ENCODE results near the gene PTPN11. TPM values are rescaled to one million over a fixed set of nuclear protein-coding genes. Genes with fewer than 3 reads are reported as not detected.

PTPN11 gene
- total and polyA plus RNA-seq, 2 donors (not counting 3 experiments of a cell fraction or from before 2014, with no cell fraction given) = 36.5 to 107 TPM

GRCh38 chr12:112419297-112420133 is 768 bp downstream of the PTPN11 start:
- POLR2A ChIA-PET = no interaction called here
- TSS peak; percentile 46 for BruUV-seq (replicated peaks)
- Histone ChIP-seq H4K20me1 (replicated peaks; ENCODE audit: control insufficient read depth, extremely low read depth, insufficient read depth, low read length) (peaks cover 10% of the 10 kb centered on the region), H3K79me2 (ENCODE audit: control insufficient read depth, insufficient read depth, low read length) (peaks cover 55% of the 10 kb centered on the region), H3K9me3 (replicated peaks; ENCODE audit: control insufficient read depth, insufficient read depth, low read length) (no peaks in the 10 kb centered on the region), H3K27ac (ENCODE audit: insufficient read depth, low read depth, low read length) (peak overlapping the region; percentile 91), H3K27me3 (ENCODE audit: control insufficient read depth in 2 of 2, insufficient read depth in 2 of 2, low read length in 2 of 2) (no peaks in the 10 kb centered on the region), H3K9ac (replicated peaks; ENCODE audit: extremely low read depth, insufficient read depth, low read length) (peak overlapping the region; percentile 98), H3K4me1 (ENCODE audit: control insufficient read depth, extremely low read depth, insufficient read depth, low read length) (peaks cover 21% of the 10 kb centered on the region), H3K4me2 (ENCODE audit: insufficient read depth, low read length) (peak overlapping the region; percentile 98), H2AFZ (ENCODE audit: low read depth, low read length) (peak overlapping the region; percentile 39), H3K9me1 (replicated peaks; ENCODE audit: control insufficient read depth, extremely low read depth, insufficient read depth, low read length) (no peaks in the 10 kb centered on the region), H3K36me3 (ENCODE audit: control insufficient read depth in 2 of 2, extremely low read depth in 1 of 2, insufficient read depth in 2 of 2, low read length in 2 of 2) (no peaks in the 10 kb centered on the region), H3K4me3 (replicated peaks in 1 of 3; ENCODE audit: insufficient read depth in 1 of 3, low read depth in 1 of 3, low read length in 3 of 3) (peak overlapping the region; percentile 47 to 98 (median 78))
- dilution Hi-C loops (cut with MboI; ENCODE audit: extremely low pct_ligation_motif_present, low sequenced_read_pairs) = no loop called here
- CTCF ChIA-PET = no interaction called here
- intact Hi-C loops (cut with micrococcal nuclease) = loop anchor here (10.0 kb wide), 1 partner anchor 575 kb away; the partner anchor contains the start of gene MAPKAPK5
- peak; percentile 2 for TF ChIP-seq POLR2A (IDR thresholded peaks at IDR 0.05; ENCODE audit: low read depth, low read length)
- TF ChIP-seq EZH2 (IDR thresholded peaks at IDR 0.05; ENCODE audit: borderline replicate concordance, low read depth, low read length, severe bottlenecking) = no peak
- peak; percentile 79 for FAIRE-seq
- peak; percentile 75 for DNase-seq (ENCODE audit: low read depth, low spot score)

GRCh38 chr12:112420740-112421139 is 2.0 kb downstream of the PTPN11 start:
- Histone ChIP-seq H4K20me1 (replicated peaks; ENCODE audit: control insufficient read depth, extremely low read depth, insufficient read depth, low read length) (peaks cover 13% of the 10 kb centered on the region), H3K27ac (ENCODE audit: insufficient read depth, low read depth, low read length) (no peak overlapping the region), H3K4me1 (ENCODE audit: control insufficient read depth, extremely low read depth, insufficient read depth, low read length) (peaks cover 21% of the 10 kb centered on the region), H3K36me3 (ENCODE audit: control insufficient read depth in 2 of 2, extremely low read depth in 1 of 2, insufficient read depth in 2 of 2, low read length in 2 of 2) (no peaks in the 10 kb centered on the region), H3K9me3 (replicated peaks; ENCODE audit: control insufficient read depth, insufficient read depth, low read length) (no peaks in the 10 kb centered on the region), H3K79me2 (ENCODE audit: control insufficient read depth, insufficient read depth, low read length) (peaks cover 67% of the 10 kb centered on the region), H3K9me1 (replicated peaks; ENCODE audit: control insufficient read depth, extremely low read depth, insufficient read depth, low read length) (no peaks in the 10 kb centered on the region), H3K4me2 (ENCODE audit: insufficient read depth, low read length) (peak overlapping the region; percentile 15), H3K9ac (replicated peaks; ENCODE audit: extremely low read depth, insufficient read depth, low read length) (no peak overlapping the region), H3K27me3 (ENCODE audit: control insufficient read depth in 2 of 2, insufficient read depth in 2 of 2, low read length in 2 of 2) (no peaks in the 10 kb centered on the region), H2AFZ (ENCODE audit: low read depth, low read length) (no peak overlapping the region), H3K4me3 (replicated peaks in 1 of 3; ENCODE audit: insufficient read depth in 1 of 3, low read depth in 1 of 3, low read length in 3 of 3) (no peak overlapping the region)
- dilution Hi-C loops (cut with MboI; ENCODE audit: extremely low pct_ligation_motif_present, low sequenced_read_pairs) = no loop called here
- BruUV-seq (replicated peaks) = no TSS peak
- no peak for TF ChIP-seq EZH2 (IDR thresholded peaks at IDR 0.05; ENCODE audit: borderline replicate concordance, low read depth, low read length, severe bottlenecking)
- FAIRE-seq (no peak), DNase-seq (ENCODE audit: low read depth, low spot score) (no peak)
- intact Hi-C loops (cut with micrococcal nuclease) = no loop called here
- POLR2A ChIA-PET = no interaction called here
- CTCF ChIA-PET = no interaction called here
